Colonic mucosa (tissue), 4 donors: ENCODE results near the gene EXOSC5. TPM values are rescaled to one million over a fixed set of nuclear protein-coding genes. Genes with fewer than 3 reads are reported as not detected.

Source experiments
- DNase-seq: peaks from one replicate; pipeline ENCODE4 v3.0.0-alpha.2; 2020
- H3K27ac ChIP-seq: fragments of 200-600 bp; one replicate; pipeline ENCODE4 v1.8.0; 2021
- H3K27me3 ChIP-seq: fragments of 200-600 bp; one replicate; pipeline ENCODE4 v1.8.0; 2021
- H3K36me3 ChIP-seq: fragments of 200-600 bp; one replicate; pipeline ENCODE4 v1.8.0; 2021
- H3K4me1 ChIP-seq: fragments of 200-600 bp; one replicate; pipeline ENCODE4 v1.8.0; 2021; ENCODE audit warnings: mild to moderate bottlenecking
- H3K4me3 ChIP-seq: fragments of 200-600 bp; one replicate; pipeline ENCODE4 v1.8.0; 2021
- H3K9ac ChIP-seq, 2 donors: one replicate each; pipeline ENCODE4 v1.7.0; 2013; ENCODE audit warnings: control low read depth in 2 of 2, low read depth in 2 of 2, low read length in 2 of 2
- H3K9me3 ChIP-seq: fragments of 200-600 bp; one replicate; pipeline ENCODE4 v1.8.0; 2021
- intact Hi-C: fragments of 100-400 bp; cut with DNase I; formaldehyde crosslinking; loops from one replicate; pipeline ENCODE4 v1.14.1; 2022
- total RNA-seq, 2 donors: library from RNA; stranded (reverse); fragmentation: NEBNext Ultra II Directional in 1 of 2; extraction: Animal tissue kit (Norgen Biotek cat#: 25700) in 1 of 2; gene quantifications; one replicate each; pipeline ENCODE4 v1.2.1, GENCODE V29; 2021
- TF ChIP-seq, protein P1 (sequence below): fragments of 200-600 bp; IDR thresholded peaks from one replicate; pipeline ENCODE4 v1.8.0; 2022; ENCODE audit warnings: antibody characterized with exemption, mild to moderate bottlenecking
- donor health status: healthy.
- donor health status: DM: no; HTN: no; CAD: no.
- donor health status: DM: no; HTN: no; CAD: no.

EXOSC5 gene
- total RNA-seq, 2 donors from 2014 or later = 11.5 to 33.5 TPM

DNA sequence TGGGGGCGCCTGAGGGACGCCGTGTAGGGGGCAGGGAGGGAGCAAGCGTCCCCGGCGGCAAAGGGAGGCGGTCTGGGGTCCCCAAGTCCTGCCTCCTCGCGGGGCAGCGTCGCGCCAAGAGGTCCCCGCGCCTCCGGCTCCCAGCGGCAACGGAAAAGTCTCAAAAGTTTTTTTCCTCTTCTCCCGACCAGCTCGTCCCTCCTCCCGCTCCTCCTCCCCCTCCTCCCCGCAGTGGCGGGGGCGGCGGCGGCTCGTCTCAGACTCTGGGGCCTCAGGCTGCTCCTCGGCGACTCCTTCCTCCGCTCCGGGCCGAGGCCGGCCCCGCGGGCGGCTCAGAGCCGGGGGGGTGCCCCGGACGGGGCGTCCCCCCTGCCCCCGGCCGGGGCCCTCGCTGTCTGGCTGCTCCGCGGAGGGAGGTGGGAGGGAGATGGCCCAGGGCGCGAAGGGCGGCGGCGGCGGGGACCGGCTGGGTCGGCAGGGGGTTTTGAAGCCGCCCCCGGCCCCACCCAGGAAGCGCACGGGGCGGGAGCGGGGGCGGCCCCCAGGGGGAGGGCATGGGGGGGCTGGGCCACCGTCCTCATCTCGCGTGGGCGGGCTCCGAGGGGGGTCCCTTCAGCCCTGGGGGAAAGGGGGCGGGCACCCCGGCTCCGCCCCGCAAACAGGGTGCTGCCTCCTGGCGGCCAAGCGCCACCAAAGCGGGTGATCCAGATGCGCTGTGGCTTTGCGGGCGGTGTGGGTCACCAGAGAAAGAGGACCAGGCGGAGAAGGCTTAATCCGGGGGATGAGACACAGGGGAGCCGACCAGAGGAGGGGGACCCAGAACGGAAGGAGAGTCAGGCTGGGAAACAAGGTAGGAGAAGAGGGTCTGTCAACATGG, 43.5 kb downstream of the EXOSC5 start, which contains the start of gene TGFB1:
Gene TGFB1 (minus strand): TSS at position 457 of the 877 bp plus-strand sequence. CDS start 878 bp downstream, outside the sequence.
- intact Hi-C loops = no loop called here
- H3K4me3 ChIP-seq = peak within 1 kb of the TSS; percentile 84
- H3K4me1 ChIP-seq = peaks cover 6% of the 10 kb centered on the region
- H3K27me3 ChIP-seq = peaks cover 7% of the 10 kb centered on the region
- TF ChIP-seq, protein P1, sequence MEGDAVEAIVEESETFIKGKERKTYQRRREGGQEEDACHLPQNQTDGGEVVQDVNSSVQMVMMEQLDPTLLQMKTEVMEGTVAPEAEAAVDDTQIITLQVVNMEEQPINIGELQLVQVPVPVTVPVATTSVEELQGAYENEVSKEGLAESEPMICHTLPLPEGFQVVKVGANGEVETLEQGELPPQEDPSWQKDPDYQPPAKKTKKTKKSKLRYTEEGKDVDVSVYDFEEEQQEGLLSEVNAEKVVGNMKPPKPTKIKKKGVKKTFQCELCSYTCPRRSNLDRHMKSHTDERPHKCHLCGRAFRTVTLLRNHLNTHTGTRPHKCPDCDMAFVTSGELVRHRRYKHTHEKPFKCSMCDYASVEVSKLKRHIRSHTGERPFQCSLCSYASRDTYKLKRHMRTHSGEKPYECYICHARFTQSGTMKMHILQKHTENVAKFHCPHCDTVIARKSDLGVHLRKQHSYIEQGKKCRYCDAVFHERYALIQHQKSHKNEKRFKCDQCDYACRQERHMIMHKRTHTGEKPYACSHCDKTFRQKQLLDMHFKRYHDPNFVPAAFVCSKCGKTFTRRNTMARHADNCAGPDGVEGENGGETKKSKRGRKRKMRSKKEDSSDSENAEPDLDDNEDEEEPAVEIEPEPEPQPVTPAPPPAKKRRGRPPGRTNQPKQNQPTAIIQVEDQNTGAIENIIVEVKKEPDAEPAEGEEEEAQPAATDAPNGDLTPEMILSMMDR = peak; percentile 76
- H3K9ac ChIP-seq = peak within 1 kb of the TSS; percentile 73 to 77
- H3K9me3 ChIP-seq = no peaks in the 10 kb centered on the region
- H3K36me3 ChIP-seq = no peaks in the 10 kb centered on the region
- peak; percentile 82 for DNase-seq
- peak within 1 kb of the TSS; percentile 81 for H3K27ac ChIP-seq

DNA sequence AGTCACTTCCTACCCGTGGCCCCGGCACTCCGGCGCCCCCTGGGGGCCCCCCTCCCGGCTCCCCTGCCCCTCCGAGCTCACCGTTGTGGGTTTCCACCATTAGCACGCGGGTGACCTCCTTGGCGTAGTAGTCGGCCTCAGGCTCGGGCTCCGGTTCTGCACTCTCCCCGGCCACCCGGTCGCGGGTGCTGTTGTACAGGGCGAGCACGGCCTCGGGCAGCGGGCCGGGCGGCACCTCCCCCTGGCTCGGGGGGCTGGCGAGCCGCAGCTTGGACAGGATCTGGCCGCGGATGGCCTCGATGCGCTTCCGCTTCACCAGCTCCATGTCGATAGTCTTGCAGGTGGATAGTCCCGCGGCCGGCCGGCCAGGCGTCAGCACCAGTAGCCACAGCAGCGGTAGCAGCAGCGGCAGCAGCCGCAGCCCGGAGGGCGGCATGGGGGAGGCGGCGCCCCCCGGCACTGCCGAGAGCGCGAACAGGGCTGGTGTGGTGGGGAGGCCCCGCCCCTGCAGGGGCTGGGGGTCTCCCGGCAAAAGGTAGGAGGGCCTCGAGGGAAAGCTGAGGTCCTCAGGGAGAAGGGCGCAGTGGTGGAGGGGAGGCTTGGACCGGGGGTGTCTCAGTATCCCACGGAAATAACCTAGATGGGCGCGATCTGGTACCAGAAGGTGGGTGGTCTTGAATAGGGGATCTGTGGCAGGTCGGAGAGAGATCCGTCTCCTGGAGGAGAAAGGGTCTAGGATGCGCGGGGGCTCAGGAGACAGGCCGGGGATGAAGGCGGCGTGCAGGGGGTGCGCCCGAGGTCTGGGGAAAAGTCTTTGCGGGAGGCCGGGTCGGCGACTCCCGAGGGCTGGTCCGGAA, 44.3 kb downstream of the EXOSC5 start:
- Histone ChIP-seq H3K9me3 (no peaks in the 10 kb centered on the region), H3K27ac (peak overlapping the region; percentile 81), H3K27me3 (peaks cover 7% of the 10 kb centered on the region), H3K36me3 (no peaks in the 10 kb centered on the region), H3K4me1 (peaks cover 6% of the 10 kb centered on the region), H3K4me3 (peak overlapping the region; percentile 84), H3K9ac (peak overlapping the region; percentile 73 to 77)
- peak; percentile 73 for DNase-seq
- TF ChIP-seq, protein P1 = peak; percentile 31
- intact Hi-C loops = no loop called here

DNA sequence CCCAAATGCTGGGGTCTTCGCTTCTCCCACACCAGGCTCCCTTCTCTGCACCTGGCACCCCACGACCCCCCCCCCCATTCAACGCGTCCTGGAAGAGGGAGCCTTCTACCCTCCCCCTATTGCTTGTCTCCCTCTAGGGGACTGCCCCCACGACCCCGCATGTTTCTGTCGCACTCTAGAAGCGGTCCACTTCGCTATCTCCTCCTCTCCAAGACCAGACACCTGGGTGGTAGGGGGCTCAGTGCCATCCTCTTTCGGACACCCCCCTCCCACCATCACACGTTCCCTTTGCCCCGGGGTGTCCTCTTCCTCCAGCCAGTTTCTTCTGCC, 44.9 kb downstream of the EXOSC5 start:
- TF ChIP-seq, protein P1 = no peak
- H3K27ac ChIP-seq = peak overlapping the region; percentile 81
- H3K27me3 ChIP-seq = peaks cover 7% of the 10 kb centered on the region
- H3K9me3 ChIP-seq = no peaks in the 10 kb centered on the region
- peaks cover 6% of the 10 kb centered on the region for H3K4me1 ChIP-seq
- H3K9ac ChIP-seq = peak overlapping the region; percentile 73 to 77
- H3K4me3 ChIP-seq = peak overlapping the region; percentile 84
- no peak for DNase-seq
- intact Hi-C loops = no loop called here
- no peaks in the 10 kb centered on the region for H3K36me3 ChIP-seq

DNA sequence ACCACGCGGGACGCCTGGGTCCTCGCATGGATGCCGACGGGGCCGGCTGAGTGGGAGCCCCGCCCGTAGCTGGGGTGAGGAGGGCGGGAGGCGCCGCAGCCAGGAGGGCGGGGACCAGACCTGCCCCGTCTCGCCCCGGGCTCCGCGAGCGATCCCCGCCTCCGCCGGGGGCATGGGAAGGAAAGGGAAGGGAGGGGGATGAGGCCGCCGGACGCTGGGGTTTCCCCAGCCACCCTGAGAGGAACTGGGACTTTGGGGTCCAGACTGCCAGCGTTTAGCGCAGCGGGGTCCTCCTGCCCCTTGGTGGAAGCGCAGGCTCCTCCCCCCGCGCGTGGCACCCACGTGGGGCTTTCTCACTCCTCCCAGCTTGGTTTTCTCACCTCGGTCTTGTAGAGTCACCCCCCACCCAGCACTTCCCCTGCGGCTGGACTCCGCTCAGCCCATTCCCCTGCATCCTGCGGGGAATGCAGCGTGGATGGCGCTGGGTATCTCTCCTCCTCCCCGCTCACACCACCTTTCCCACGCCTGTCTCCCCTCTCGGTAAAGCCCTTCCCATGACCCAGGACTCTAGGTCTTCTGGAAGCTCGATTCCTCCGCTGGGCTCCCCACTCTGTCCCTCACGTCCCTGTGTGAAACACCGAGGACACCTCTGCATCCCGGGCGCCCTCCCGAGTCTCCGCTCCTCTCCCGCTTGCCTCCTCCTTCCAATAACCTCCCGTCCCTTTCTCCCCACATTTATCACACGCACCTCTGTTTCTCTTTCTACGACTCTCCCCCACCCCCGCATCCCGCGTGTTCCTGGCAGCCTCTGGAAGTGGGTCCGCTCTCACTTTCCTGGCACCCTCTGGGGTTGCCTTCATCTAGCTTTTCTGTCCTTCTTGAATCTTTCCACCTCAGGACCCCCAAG, 45.6 kb downstream of the EXOSC5 start:
- peak overlapping the region; percentile 81 for H3K27ac ChIP-seq
- intact Hi-C loops = no loop called here
- H3K9ac ChIP-seq = peak overlapping the region; percentile 73 to 77

More for the DNA sequence above, 45.6 kb downstream of the EXOSC5 start:
- TF ChIP-seq, protein P1 = no peak
- DNase-seq = peak; percentile 72
- Histone ChIP-seq H3K27me3 (peaks cover 7% of the 10 kb centered on the region), H3K4me1 (peaks cover 6% of the 10 kb centered on the region), H3K4me3 (peak overlapping the region; percentile 84), H3K36me3 (no peaks in the 10 kb centered on the region), H3K9me3 (no peaks in the 10 kb centered on the region)
